RCC 7860 (cell line): Measurements from ENCODE around the gene MMP20.
"Not testable (repeated sequence)": the region's sequence is repeated elsewhere in the genome, so short reads cannot be mapped to it uniquely, and the experiment has no call there.

Source experiments
- DNase-seq: peaks from one replicate; pipeline ENCODE4 v3.0.0-alpha.2; 2015; ENCODE audit warnings: low spot score
- FAIRE-seq: peaks from 2 replicates; lab custom pipeline; 2012; peaks lifted over from hg19 to GRCh38; lab: Jason Lieb, UNC

The MMP20 gene

DNA sequence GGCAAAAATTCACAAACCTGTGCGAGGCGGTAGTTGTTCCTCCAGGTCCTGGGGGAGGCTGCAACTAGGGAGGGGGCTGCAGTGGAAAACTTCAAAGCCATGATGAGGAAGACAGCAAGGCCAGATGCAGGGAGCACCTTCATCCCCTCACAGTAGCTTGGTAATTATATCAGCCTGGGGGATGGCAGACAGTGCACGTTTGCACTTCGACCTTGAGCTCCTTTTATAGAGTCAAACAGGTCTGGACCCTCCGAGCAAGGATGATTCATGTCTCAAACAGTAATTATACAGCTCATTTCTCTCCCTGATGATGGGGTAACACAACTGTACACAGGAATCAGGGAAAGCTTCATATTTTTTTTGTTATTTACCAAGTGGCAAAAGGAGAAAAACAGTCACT is at the start of gene MMP20:
TSS of gene MMP20 (minus strand) at position 156 of the 400 bp plus-strand sequence. CDS start at position 143, 13 bp downstream.
- FAIRE-seq: no peak
- no peak for DNase-seq

- DNase-seq (no peak), FAIRE-seq (no peak)
Measured at GRCh38 chr11:102669664-102670063, 44.5 kb upstream of the MMP20 start.

DNA sequence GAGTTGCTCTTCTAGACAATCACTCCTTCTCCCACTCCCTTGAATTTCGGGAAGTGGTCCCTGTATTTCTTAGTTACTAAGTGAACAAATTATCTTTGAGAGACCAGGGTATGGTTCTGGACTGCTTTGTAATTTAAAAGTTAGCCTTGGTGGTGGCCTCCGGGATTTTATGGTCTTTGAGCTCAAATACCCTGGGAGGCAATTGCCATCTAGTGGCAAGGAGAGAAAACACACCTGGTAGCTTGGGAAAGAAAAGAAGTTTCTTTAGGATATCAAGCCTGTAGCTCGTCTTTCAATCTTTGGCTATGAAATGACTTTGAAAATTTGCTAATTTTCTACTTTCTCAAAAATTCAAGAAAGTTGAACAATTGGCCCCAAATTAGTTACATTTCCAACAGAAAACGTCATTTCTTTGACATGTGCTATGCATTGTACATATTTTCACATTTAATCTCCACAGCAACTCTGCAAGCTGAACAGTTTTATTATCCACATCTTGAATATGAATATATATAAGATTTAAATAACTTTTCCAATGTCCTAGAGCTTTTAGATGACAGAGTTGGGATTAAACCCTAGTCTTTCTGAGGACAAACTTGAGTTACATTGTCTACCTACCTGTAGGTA is 41.3 kb upstream of the MMP20 start:
- peak; percentile 60 for FAIRE-seq
- DNase-seq: peak; percentile 21

DNA sequence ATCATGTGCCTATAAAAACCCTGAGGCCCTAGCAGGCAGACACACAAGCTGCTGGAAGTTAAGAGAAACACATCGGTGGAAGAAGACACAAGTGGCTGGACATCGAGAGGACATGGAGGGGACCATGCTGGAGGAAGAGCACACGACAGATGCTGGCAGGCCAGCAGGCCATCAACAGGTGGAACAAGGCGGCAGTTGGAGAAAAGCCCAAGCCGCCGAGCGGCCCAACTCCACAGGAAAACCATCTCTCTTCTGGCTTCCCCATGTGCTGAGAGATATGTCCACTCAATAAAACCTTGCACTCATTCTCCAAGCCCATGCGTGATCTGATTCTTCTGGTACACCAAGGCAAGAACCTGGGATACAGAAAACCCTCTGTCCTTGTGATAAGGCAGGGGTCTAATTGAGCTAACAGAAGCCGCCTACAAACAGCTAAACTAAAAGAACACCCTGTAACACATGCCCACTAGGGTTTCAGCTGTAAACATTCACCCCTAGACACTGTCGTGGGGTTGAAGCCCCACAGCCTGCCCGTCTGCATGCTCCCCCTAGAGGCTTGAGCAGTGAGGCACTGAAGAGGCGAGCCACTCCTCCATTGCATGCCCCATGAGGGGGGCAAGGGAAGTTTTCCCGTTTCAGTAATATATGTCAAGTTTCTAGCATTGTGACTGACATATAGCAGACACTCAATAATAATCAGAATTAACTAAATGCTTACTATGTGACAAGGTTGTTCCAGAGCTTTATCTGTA is 39.0 kb upstream of the MMP20 start:
- DNase-seq (no peak), FAIRE-seq (no peak)

GRCh38 chr11:102662607-102663006 is 37.5 kb upstream of the MMP20 start:
- DNase-seq (no peak), FAIRE-seq (no peak)

- FAIRE-seq (no peak), DNase-seq (no peak)
Measured at GRCh38 chr11:102661040-102661439, 35.9 kb upstream of the MMP20 start.

DNA sequence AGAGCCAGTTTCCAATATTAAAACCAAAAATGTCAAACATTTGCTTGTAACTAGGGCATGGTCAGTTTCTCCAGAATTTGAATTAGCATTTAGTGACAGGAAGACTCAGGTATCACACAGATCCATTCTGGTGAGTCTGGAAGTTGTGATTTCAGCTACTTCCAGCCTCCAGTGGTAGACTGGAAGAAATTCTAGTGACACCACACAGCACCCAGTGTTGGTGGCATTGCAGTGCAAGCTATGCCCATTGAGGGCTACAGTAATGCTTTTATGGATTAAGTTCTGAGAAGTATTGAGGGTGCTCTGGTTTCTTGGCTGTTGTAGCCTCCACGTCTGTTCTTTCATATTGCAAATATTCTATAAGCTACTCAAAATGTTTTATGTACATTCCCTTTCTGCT is 31.4 kb upstream of the MMP20 start:
- FAIRE-seq: no peak
- DNase-seq: no peak

DNA sequence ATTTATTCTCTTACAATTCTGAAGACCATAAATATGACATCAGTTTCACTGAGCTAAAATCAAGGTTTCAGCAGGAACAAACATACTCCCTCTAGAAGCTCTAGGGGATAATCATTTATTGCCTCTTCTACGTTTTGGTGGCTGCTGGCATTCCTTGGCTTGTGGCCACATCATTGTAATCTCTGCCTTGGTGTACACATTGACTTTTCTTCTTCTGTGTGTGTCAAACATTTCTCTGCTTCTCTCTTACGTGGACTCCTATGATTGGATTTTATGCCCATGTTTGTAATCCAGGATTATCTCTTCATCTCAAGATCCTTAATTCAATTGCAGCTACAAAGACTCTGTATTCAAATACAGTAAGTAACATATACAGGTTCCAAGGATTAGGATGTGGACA is 30.4 kb upstream of the MMP20 start:
- FAIRE-seq (no peak), DNase-seq (no peak)

DNA sequence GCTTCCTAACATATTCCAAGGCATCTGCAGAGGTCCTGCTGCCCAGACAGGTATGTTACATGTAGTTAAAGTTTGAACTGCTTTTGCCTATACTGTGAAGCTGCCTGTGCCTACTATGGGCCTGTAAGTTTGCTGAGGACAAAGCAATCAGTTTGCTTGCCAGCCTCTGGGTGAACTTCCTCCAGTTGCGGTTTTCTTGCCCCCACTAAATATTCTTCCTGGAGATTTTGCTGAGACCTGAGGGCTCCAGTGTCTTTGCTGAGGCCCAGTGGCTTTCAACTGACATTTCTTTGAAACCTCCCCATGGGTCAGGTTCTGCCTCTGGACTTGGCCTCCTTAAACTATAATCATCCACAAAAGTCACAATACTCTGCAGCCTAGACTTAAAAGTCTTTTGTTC is 29.6 kb upstream of the MMP20 start:
- DNase-seq (no peak), FAIRE-seq (no peak)

DNA sequence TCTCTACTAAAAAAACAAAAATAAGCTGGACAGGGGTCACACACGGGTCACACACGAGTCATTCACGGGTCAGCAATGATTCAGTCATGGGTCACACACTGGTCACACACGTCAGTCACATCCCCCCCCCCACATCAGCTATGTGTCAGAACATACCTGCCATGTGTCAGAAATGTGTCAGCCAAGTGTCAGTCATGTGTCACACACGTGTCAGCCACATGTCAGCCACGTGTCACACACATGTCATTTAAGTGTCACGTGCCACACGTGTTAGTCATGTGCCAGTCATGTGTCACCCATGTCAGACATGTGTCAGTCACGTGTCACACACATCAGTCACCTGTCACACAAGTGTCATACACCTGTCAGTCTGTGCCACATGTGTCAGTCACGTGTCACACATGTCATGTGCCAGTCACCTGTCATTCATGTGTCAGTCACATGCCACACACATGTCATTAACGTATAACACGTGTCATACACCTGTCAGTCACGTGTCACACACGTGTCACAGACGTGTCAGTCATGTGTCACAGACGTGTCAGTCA is 28.7 kb upstream of the MMP20 start:
- no peak for FAIRE-seq
- no peak for DNase-seq

GRCh38 chr11:102647430-102647829 is 22.3 kb upstream of the MMP20 start:
- FAIRE-seq: no peak

DNA sequence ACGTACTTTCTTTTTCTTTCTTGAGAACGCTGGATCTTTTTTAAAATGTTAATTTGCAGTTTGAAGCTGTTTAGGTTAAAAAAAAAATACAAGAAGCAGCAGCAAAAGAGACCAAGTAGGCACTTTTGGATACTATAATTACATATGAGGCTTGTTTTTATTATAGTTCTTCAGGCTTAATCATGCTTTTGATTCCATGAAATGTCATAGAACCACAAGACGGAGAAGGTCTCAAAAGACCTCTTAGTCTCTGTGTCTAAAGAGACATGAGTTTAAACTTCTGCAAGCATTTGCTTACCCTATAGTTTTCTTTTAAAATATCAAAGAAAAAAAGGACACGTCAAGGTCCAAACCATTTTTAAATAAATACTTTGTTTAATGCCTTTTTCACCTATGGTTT is 18.8 kb upstream of the MMP20 start:
- DNase-seq (no peak), FAIRE-seq (no peak)

More at GRCh38 chr11:102647430-102647829, 22.3 kb upstream of the MMP20 start:
- DNase-seq: no peak

- DNase-seq (no peak), FAIRE-seq (no peak)
Measured at GRCh38 chr11:102640946-102641345, 15.8 kb upstream of the MMP20 start.

DNA sequence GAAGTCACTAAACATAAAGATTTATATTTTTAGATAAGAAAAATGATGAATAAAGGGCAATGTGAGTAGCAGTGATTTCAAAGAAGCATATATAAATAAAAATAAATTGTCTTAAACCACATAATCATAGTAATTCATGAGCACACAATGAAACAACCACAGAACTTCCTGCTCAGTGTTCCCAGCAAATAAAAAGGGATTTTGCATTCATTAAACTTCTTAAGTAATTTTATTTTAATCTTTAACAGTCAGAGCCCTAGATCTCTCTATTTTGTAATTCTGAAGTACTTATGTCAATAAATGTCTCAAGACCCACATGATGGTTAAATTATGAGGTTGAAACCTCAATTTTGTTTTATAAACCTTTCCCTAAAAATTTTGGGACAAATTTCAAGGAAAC is 14.5 kb upstream of the MMP20 start:
- no peak for DNase-seq
- FAIRE-seq: no peak

DNA sequence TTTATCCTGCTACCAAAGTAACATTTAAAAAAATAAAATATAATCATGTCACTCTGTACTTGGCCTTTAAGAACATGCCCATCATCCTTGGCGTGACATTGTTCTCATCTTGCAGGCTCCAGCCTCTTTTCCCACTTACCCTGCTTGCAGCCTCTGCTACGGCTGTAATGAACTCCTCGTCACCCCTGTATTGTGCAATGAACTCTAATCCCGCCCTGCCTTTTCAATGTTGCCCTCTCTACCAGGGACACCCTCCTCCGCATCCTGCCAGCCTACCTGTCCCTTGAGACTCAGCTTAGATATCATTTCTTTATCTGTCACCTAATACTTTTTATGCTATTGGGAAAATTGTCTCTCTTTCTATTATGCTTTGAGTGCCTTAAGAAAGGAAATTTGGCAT is 12.6 kb upstream of the MMP20 start:
- FAIRE-seq: no peak
- DNase-seq: no peak

GRCh38 chr11:102633385-102634026 is 8.4 kb upstream of the MMP20 start:
- DNase-seq (no peak), FAIRE-seq (no peak)

DNA sequence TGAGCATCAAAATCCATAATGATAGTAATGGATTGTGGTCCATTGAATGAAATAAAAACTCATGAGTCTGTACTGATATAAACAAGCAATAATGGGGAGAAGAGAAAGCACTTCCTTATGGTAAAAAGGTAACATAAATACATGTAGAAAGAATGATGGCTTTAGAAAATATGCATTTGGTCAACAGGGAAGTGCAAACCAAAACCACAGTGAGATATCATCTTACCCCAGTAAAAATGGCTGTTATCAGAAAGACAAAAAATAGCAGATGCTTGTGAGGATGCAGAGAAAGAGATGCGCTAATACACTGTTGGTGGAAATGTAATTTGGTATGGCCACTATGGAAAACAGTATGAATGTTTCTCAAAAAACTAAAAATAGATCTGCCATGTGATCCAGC is 6.9 kb upstream of the MMP20 start:
- DNase-seq: no peak
- no peak for FAIRE-seq

DNA sequence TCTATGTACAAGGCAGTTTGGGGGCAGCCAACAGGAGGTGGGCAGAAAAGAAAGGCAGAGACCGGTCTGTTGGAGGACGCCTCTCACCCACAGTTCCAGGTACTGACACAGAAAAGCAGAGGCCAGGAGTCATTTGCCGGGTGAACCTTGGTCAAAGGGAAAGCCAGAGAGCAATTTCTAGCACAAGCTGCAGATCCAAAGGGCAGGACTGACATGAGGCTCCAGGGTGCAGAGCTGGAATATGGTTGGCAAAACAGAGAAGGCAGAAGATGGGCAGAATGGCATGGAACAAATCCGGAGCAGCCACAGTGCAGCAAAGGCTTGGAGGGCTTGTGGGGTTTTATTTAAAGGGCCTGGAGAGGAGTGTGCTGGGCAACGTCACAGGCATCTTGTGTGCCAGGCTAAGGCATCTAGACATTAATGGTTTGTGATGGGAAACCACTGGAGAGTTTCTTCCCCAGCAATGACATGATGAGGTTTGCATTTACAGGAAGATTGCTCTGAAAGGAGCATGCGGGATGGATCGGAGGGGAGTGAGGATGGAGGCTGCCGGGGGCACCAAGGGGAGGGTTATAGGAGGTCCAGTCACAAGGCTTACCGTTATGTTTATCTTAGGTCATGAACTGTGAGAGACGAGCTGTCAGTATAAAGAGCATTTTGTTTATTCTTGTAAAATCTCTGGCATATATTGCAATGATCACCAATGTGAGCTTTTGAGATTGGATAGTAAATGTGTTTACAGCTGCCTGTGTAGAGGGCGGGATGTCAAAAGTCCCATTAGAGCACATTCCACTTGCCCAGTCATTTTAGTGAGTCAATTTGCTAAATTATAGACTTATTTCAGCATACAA is 5.7 kb upstream of the MMP20 start:
- FAIRE-seq: no peak
- DNase-seq: no peak

DNA sequence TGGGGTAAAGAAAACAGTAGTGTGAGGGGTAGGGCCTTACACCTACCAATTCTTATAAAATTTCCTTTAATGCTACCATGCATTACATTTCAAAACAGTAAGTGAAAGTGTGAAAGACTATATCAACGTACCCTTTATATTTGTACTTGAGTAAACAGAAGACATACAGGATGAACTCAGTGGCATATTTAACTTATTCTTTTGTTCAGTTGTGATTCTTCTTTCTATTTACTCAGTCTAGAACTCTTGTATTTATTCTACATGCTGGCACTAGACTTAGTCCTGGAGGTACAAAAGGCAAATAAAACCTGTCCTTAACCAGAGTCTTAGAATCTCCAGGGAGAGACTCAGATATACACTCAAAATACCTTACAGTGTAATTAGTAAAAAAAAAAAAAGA is 4.8 kb upstream of the MMP20 start:
- not testable (repeated sequence) for DNase-seq, FAIRE-seq

GRCh38 chr11:102626676-102627075 is 1.5 kb upstream of the MMP20 start:
- FAIRE-seq: no peak
- DNase-seq: no peak

DNA sequence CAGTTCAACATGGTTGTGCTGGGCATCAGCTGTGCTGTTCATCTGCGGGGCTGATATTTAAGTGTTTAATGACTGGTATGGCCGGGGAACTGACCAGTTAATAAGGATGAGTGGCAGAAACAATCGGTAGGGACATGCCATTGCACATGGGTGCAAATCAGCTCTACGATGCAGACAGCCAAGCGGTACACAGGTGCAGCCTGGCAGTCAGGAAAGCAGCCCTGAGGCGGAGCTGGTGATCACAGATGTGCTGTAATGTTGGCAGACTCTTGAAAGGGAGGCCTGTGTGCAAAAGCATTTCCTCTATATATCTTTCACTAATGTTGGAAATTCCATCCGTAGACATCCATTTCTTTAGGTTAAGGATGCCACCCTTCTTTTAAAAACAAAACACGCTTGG is 1.1 kb downstream of the MMP20 start:
- FAIRE-seq (no peak), DNase-seq (no peak)
